Fibroblast of skin of scalp (primary cell): ENCODE measurements around the gene ZNF17.

Experiments used
- DNase-seq: peaks from one replicate; pipeline ENCODE4 v3.0.0-alpha.2; 2013

ZNF17 gene

GRCh38 chr19:57434386-57435061, 23.6 kb downstream of the ZNF17 start:
- no peak for DNase-seq

DNA sequence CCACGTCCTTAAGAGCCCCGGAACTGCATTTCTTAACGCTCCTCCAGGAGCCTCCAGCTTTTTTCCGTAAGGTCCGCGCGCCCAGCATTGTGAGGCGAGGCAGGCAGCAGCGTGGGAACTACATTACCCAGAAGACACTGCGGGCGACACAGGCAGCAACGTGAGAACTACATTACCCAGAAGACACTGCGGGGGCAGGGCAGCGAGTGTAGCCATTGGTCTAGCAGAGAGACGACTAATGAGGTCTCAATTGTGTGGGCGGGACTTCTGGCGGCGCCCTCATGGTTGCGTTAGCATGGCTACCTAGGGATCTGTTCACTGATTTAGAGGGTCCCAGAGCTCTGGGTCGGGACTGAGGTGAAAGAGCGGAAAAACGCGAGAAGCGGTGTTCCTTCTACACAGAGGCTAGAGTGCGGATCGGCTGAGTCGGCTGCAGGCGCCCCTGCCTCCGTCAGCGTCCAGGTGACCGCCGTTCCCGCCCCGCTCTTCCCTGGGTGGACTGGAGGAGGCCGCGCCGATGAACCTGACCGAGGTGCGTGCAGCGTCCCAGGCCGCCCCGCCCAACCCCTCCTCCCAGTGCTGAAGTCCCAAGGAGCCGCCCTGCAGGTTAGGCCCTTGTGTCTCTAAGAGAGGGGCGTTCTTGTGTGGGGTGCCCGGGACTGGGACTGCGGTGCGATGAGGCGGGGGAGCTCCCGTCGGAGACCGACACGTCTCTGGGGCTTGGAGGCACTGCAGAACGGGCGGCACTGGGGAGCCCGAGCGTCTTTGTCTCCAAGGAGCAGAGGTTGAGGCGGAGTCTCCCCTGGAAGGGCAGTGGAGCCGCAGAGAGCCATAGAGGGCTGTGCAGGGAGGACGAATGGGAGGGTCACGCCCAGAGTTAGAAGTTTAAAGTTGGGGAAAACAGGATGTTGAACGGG, 24.4 kb downstream of the ZNF17 start, which contains the start of gene ZNF749:
ZNF749 (plus strand) TSS at position 264 of the 917 bp plus-strand sequence; CDS start at position 518, 254 bp downstream.
- peak; percentile 98 for DNase-seq

GRCh38 chr19:57436417-57436816, 25.5 kb downstream of the ZNF17 start:
- no peak for DNase-seq

DNA sequence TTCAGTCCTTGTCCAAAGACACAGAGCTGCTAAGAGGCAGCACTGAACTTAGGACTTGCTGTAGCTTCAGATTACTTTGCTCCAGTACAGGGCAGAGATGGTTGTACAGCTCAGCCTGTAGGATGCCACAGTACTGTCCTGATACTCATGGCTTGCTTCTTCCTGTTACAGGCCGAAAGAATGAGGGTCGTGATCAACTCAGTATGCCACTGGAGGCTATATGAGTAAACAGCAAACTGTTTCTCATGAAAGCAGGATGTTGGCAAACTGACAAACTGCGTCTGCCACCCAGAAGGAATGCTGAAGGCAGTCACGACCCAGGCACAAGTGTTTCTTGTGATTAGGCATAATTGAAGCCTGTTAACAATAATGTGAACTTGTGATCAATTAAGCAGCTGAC, 27.0 kb downstream of the ZNF17 start:
- DNase-seq: no peak

GRCh38 chr19:57438925-57439324, 28.0 kb downstream of the ZNF17 start:
- DNase-seq: no peak

DNA sequence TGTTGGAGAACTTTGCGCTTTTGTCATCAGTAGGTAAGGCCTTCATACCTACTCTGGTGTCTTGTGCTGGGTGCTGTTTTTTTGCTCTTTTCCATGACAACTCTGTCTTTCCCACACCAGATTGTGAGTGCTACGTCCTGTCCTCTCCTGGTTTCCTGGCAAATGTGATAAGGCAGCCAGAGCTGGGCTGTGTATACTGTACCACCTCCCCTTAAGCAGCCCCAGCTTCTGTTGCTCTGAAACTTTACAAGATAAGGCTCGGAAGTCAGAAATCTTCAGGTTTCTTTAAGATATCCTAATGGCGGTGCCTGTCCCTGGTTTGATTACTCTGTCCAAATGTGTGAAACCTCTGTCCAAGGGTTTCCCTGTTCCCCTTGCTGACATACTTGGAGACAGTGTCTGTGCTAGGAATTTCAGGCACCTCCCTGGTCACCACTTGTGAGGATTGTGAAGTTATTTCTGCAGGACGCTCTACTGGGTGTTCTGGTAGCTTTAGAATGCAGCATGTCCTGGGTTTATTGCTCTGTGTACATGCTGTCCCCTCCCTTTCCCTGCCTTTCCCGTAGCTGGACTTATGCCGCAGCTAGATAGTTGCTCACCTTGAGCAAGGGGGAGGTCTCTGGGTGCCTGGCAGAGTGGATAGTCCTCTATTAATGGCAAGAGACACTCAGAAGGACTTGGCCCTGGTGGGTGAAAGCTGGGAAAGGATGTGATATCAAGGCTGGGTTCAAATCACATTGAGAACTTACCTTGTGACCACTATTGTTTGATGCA, 31.2 kb downstream of the ZNF17 start:
- DNase-seq: no peak

GRCh38 chr19:57443121-57443696, 32.2 kb downstream of the ZNF17 start:
- no peak for DNase-seq

DNA sequence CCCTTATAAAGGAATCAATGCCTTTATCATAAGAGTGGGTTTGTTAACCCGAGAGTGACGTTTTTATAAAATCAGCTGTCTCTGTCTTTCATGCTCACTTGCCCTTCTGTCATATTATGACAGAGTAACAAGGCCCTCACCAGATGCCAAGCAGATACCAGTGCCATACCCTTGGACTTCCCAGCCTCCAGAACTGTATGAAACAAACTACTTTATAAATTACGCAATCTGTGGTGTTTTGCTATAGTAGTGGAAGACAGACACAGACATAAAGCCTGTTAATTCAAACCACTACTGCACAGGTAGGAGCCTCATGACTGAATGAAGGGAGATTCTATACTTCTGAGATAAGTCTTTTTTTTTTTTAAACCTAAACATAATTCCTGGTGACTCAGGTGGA, 41.3 kb downstream of the ZNF17 start:
- DNase-seq: no peak

DNA sequence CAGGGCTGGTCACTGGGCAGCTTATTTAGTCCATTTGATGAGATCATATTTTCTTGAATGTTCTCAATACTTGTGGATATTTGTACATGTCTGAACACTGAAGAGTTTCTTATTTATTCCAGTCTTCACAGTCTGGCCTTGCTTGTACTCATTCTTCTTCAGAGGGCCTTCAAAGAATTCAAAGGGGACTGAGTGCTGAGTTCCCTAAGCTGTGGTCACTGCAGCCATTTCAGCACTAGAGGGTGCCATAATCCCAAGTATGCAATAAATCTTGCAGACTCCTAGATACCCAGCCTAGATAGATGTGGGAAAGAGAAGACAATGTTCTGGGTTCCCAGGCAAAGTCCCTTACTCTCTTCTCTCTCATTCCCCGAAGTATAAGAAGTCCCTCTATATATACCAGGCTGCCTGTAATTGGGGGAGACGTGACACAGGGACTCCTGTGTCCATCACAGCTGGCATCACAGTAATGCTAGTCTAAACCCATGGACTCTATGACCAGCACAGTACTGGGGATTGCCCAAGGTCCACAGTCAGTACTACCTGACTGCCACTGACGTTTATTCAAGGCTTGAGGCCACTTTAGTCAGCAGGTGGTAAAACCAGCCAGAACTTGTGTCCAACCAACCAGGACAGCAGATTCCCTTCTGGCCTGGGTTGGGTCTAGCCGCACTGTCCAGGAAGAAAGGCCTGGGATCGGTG, 54.9 kb downstream of the ZNF17 start:
- DNase-seq: peak; percentile 23

DNA sequence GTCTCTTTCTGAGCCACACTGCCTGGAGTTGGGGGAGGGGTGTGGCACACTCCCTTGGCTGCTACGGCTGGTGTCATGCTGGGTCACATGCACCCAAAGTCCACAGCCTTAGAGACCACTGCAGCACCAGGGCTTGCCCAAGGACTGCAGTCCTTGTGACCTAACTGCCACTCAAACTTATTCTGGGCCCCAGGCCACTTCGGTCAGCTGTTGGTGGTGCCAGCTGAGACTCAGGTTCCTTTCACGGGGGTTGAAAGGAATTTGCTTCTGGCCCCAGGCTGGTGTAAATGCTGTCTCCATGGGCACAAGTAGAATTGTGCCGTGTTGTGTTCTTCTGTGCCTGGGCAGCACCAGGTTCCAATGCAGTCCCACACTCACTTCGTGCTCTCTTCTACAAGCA, 55.5 kb downstream of the ZNF17 start:
- DNase-seq: no peak
